Natural killer cell (primary cell): Measurements from ENCODE around the gene FRRS1. TPM values are rescaled to one million over a fixed set of nuclear protein-coding genes. Genes with fewer than 3 reads are reported as not detected.

Experiments
- ATAC-seq, 3 donors: fragments of 150-1000 bp in 2 of 3; fragments of 200-7000 bp in 1 of 3; cut with Tn5 transposase; 1 replicate in 1 of 3; 2 replicates in 2 of 3; pipeline ENCODE4 v1.10.0; 2021; ENCODE audit warnings: mild to moderate bottlenecking in 2 of 3, moderate library complexity in 2 of 3
- DNase-seq, 2 donors: peaks; one replicate each; pipeline versions ENCODE4 v3.0.0 to v3.0.0-alpha.2; 2013 to 2021; ENCODE audit warnings: mixed read lengths in 1 of 2
- H3K27ac ChIP-seq: one replicate; pipeline ENCODE4 v1.5.1; 2013; ENCODE audit warnings: mild to moderate bottlenecking, low read length
- H3K27me3 ChIP-seq: one replicate; pipeline ENCODE4 v1.6.1; 2013; ENCODE audit warnings: low read length; ENCODE audit not compliant: control insufficient read depth, insufficient read depth
- H3K36me3 ChIP-seq: one replicate; pipeline ENCODE4 v1.6.1; 2013; ENCODE audit warnings: low read length; ENCODE audit not compliant: control insufficient read depth, insufficient read depth
- H3K4me1 ChIP-seq: one replicate; pipeline ENCODE4 v1.6.1; 2013; ENCODE audit warnings: low read length; ENCODE audit not compliant: control insufficient read depth, insufficient read depth
- H3K4me3 ChIP-seq: one replicate; pipeline ENCODE4 v1.5.1; 2013; ENCODE audit warnings: low read length
- H3K9me3 ChIP-seq: one replicate; pipeline ENCODE4 v1.6.1; 2013; ENCODE audit warnings: low read length; ENCODE audit not compliant: control insufficient read depth, insufficient read depth
- H3K27ac Mint-ChIP-seq, 2 donors: one replicate each; pipeline ENCODE4 v1.8.0; 2022; ENCODE audit warnings: mild to moderate bottlenecking in 2 of 2, mixed read lengths in 2 of 2, moderate library complexity in 1 of 2
- H3K27me3 Mint-ChIP-seq, 2 donors: one replicate each; pipeline ENCODE4 v1.8.0; 2022; ENCODE audit warnings: low read depth in 2 of 2, mixed read lengths in 2 of 2
- H3K36me3 Mint-ChIP-seq: one replicate; pipeline ENCODE4 v1.8.0; 2022; ENCODE audit warnings: mixed read lengths
- H3K4me1 Mint-ChIP-seq, 2 donors: one replicate each; pipeline ENCODE4 v1.8.0; 2022; ENCODE audit warnings: mixed read lengths in 2 of 2
- H3K4me3 Mint-ChIP-seq: one replicate; pipeline ENCODE4 v1.8.0; 2022; ENCODE audit warnings: mild to moderate bottlenecking, moderate library complexity, mixed read lengths
- H3K9me3 Mint-ChIP-seq, 2 donors: one replicate each; pipeline ENCODE4 v1.8.0; 2022; ENCODE audit warnings: mixed read lengths in 2 of 2
- WGBS: methylation state at CpG from one replicate; pipeline ENCODE4 v1.1.7; 2013; ENCODE audit warnings: missing lambda C conversion rate; ENCODE audit not compliant: insufficient coverage; 5-methylcytosine and 5-hydroxymethylcytosine counted together
- intact Hi-C: fragments of 100-400 bp; cut with micrococcal nuclease; formaldehyde crosslinking; loops from one replicate; pipeline ENCODE4 v1.14.2; 2022
- total RNA-seq, 4 donors: library from RNA; stranded (reverse); fragments of 120-200 nt in 1 of 4; gene quantifications; one replicate each; pipeline versions ENCODE4 v1.2.3 to v1.2.4, GENCODE V29; 2013 to 2022
- TF ChIP-seq, protein P1 (sequence below): fragments of 200-600 bp; IDR thresholded peaks from one replicate; pipeline ENCODE4 v1.8.0; 2022; ENCODE audit warnings: antibody characterized with exemption

Gene FRRS1
- total RNA-seq, 3 donors from 2014 or later (not counting 1 experiment from before 2014, with no cell fraction given) = 1.0 to 3.3 (median 3.0) TPM

DNA sequence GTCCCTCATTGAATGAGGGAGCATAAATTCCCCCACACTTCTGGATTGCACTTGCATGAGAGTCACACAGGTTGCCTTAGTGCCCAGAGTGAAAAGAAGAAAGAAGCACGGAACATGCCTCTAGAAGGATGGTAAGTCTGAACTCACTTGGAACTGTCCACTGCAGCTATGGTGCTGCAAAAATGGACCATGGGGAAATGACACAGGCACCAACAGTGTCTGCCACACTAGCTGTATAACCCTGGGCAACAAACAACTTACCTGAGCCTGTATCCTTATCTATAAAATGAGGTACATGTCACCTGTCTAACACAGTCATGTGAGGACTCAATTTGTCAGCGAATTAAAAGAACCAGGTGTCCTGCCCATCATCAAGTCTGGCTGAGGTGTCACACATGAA, 69.8 kb downstream of the FRRS1 start:
- peaks cover 12 to 52% of the 10 kb centered on the region in 2 donors for H3K27me3 Mint-ChIP-seq
- ATAC-seq = no peak
- no peaks in the 10 kb centered on the region for H3K4me1 Mint-ChIP-seq
- TF ChIP-seq, protein P1, sequence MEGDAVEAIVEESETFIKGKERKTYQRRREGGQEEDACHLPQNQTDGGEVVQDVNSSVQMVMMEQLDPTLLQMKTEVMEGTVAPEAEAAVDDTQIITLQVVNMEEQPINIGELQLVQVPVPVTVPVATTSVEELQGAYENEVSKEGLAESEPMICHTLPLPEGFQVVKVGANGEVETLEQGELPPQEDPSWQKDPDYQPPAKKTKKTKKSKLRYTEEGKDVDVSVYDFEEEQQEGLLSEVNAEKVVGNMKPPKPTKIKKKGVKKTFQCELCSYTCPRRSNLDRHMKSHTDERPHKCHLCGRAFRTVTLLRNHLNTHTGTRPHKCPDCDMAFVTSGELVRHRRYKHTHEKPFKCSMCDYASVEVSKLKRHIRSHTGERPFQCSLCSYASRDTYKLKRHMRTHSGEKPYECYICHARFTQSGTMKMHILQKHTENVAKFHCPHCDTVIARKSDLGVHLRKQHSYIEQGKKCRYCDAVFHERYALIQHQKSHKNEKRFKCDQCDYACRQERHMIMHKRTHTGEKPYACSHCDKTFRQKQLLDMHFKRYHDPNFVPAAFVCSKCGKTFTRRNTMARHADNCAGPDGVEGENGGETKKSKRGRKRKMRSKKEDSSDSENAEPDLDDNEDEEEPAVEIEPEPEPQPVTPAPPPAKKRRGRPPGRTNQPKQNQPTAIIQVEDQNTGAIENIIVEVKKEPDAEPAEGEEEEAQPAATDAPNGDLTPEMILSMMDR = no peak
- no peak overlapping the region for H3K27ac ChIP-seq
- no peak overlapping the region for H3K4me3 ChIP-seq
- H3K27ac Mint-ChIP-seq = no peak overlapping the region
- H3K36me3 ChIP-seq = no peaks in the 10 kb centered on the region
- H3K36me3 Mint-ChIP-seq = no peaks in the 10 kb centered on the region
- H3K9me3 Mint-ChIP-seq = no peaks in the 10 kb centered on the region
- WGBS = 96% methylated on average over 2 of the region's 2 CpGs
- peaks cover 5% of the 10 kb centered on the region for H3K27me3 ChIP-seq
- H3K4me3 Mint-ChIP-seq = no peak overlapping the region
- no peaks in the 10 kb centered on the region for H3K4me1 ChIP-seq
- intact Hi-C loops = no loop called here
- no peak for DNase-seq
- H3K9me3 ChIP-seq = no peaks in the 10 kb centered on the region

DNA sequence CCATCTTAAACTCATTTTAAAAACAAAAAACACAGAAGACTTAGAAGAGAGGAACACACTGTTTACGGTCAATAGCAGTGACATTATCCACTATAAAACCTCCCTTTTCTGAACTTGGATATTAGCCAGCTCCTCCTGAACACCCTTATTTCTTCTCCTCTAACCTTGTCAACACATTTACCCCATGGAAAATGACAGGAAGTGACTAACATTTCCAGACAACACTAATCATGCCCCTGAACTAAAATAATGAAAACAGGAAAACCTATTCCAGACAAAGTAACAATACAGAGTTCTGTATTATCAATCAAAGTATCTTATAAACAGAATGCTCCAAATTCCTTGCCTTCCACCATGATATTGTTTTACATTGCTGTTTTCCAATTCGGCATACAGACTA, 75.3 kb downstream of the FRRS1 start:
- H3K27me3 ChIP-seq = no peaks in the 10 kb centered on the region
- intact Hi-C loops = no loop called here

DNA sequence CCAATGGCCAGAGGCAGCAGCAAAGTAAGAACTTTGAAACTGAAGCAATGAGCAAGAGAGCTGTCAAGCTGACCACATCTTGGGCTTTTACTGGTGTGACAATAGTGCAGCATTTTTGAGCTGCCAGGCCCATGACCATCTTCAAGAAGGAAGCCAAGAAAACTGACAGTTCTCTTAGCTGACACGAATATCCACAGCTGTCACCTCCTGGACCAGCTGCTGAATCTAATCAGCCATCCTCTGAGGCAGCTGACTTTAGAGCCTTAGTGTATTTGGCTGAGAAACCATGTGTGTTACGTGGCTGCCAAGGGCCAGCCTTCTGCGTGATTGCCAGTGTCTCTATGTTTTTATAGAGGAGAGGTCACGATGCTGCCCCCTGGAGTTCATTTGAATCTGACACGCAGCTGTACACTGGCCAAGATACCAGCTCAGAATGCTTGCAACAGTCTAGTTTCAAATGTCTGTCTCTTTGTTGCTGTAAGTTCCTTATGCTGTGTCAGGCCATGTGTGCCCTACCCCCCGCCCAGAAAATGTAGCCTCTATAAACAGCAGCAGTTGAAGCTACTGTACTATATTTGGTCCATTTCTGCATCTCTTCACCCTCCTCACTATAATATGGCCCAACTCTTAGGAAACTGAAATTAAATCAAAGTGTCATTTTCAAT, 80.8 kb downstream of the FRRS1 start:
- no peaks in the 10 kb centered on the region for H3K4me1 Mint-ChIP-seq

More for the DNA sequence above, 75.3 kb downstream of the FRRS1 start:
- no peak for ATAC-seq
- Mint-ChIP-seq H3K4me1 (no peaks in the 10 kb centered on the region), H3K27me3 (peaks cover 6 to 34% of the 10 kb centered on the region in 2 donors), H3K27ac (no peak overlapping the region), H3K9me3 (no peaks in the 10 kb centered on the region), H3K4me3 (no peak overlapping the region), H3K36me3 (no peaks in the 10 kb centered on the region)
- DNase-seq = no peak
- Histone ChIP-seq H3K4me3 (no peak overlapping the region), H3K9me3 (no peaks in the 10 kb centered on the region), H3K4me1 (no peaks in the 10 kb centered on the region), H3K27ac (no peak overlapping the region), H3K36me3 (no peaks in the 10 kb centered on the region)
- 93% methylated on average over 1 of the region's 2 CpGs for WGBS
- TF ChIP-seq, protein P1 = no peak

More for the DNA sequence above, 80.8 kb downstream of the FRRS1 start:
- H3K36me3 Mint-ChIP-seq = no peaks in the 10 kb centered on the region
- H3K4me1 ChIP-seq = no peaks in the 10 kb centered on the region
- 55% methylated on average over 6 of the region's 6 CpGs for WGBS
- peak; percentile 40 to 64 (median 62) for ATAC-seq
- H3K36me3 ChIP-seq = no peaks in the 10 kb centered on the region
- H3K9me3 Mint-ChIP-seq = no peaks in the 10 kb centered on the region
- no peak overlapping the region for H3K4me3 Mint-ChIP-seq
- no peak overlapping the region for H3K4me3 ChIP-seq
- intact Hi-C loops = no loop called here
- peak in 1 of 2 donors; percentile 53 for DNase-seq
- H3K27ac ChIP-seq = no peak overlapping the region
- no peaks in the 10 kb centered on the region for H3K27me3 ChIP-seq
- peaks cover 6 to 8% of the 10 kb centered on the region in 2 donors for H3K27me3 Mint-ChIP-seq
- TF ChIP-seq, protein P1 = peak; percentile 49
- no peak overlapping the region for H3K27ac Mint-ChIP-seq
- H3K9me3 ChIP-seq = no peaks in the 10 kb centered on the region
